GM04504 (cell line): ENCODE results near the gene GUCY2D.
"Not testable (repeated sequence)": the region's sequence is repeated elsewhere in the genome, so short reads cannot be mapped to it uniquely, and the experiment has no call there.

Source experiments
- DNase-seq: peaks from one replicate; pipeline ENCODE4 v3.0.0-alpha.2; 2012; ENCODE audit warnings: low read depth

GUCY2D gene

GRCh38 chr17:8016632-8017424, 14.4 kb downstream of the GUCY2D start:
- no peak for DNase-seq

DNA sequence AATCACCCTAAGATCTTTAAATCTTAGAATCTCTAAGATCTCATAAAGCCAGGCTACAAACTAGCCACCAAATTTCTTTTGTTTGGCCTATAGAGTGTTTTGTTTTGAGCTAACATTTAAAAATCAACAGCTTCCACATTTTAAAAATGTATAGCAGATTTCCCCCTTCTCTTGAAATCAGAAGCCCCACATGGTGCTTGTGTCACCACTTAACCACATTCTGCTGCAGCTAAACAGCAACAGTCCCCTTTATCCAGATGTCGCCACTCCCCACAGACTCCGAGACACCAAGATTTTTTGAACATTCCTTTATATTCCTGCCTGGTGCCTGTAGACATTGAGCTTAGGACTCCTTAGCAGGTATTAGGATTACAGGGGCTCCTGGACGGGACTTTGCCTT, 16.0 kb downstream of the GUCY2D start:
- no peak for DNase-seq

DNA sequence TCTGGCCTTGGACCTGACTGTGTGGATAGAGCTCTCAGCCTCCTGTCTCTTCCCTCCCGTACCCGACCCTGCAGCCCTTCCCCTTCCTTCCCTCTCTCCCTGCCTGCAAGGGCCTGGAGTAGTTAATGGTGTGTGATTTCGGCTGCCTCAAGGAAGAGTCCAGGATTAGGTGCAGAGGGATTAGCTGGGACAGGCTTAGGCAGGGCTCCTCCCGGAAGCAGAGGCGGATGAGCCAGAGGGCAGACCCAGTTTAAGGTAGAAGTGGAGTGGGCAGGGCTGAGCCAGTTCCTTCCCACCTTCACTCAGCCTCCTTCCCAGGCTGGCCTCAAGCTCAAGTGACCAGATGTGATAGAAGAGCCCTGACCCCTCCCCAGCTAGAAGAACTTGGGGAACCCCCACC, 16.8 kb downstream of the GUCY2D start:
- no peak for DNase-seq

GRCh38 chr17:8019665-8020650, 17.5 kb downstream of the GUCY2D start:
- no peak for DNase-seq

DNA sequence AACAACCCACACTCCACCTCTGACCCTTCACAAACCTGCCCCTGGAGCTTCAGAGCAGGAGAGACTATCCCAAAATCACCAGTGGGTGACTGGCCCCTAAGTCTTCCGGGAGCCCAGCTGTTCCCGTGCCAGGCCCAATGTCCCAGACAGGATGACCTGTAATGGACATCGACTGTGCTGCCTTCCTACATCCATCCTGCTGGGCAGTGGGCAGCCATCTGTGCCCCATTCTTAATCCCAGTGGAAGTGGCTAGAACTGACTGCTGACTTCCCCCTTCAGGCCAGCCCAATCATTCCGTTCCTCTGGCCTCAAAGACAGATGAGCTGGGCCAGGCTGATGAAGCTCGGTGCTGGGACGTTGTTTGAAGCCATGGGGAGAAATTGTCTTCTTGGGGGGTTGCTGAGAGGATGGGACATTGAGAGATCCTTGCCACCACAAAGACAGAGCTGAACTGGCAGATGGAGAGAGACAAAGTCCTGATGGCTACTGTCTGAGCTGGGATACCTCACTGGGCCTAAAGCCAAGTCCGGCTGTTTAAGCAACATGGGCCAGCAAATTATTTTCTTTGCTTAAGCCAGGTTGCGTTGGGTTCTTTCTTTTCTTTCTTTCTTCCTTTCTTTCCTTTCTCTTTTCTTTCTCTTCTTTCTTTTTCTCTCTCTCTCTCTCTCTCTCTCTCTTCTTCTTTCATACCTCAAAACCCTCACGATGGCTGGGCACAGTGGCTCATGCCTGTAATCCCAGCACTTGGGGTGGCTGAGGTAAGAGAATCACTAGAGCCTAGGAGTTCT, 18.6 kb downstream of the GUCY2D start:
- DNase-seq: no peak

- DNase-seq: no peak
These were observed 19.3 kb downstream of the GUCY2D start for GRCh38 chr17:8021565-8022359.

DNA sequence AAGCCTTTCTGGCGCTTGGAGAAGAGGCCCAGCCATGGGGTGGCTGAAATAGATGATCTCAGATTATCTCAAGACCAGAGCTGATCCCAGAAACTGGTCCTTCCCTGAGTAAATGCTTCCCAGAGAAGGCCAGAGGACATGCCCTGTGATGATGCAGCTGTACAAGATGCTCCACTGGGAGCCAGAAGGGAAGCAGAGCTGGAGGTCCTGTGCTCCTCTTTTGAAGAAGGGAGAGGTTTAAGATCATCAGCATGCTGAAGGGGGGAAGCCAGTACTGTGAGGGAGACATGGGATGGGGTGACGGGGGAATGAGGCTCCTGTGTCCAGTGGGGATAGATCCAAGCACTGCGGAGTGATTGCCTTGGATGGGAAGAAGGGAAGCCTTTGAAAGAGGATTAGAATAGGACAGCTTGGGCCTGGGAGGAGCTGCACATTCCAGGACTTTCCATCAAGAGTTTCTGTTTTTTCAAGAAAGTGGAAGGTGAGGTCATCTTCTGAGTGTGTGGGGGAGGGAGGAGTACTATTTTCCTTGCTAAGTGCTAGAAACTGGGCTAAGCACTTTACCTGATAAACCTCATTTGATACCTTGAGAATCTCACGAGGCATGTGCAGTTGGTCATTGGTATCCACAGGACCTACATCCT, 20.1 kb downstream of the GUCY2D start:
- DNase-seq: no peak

DNA sequence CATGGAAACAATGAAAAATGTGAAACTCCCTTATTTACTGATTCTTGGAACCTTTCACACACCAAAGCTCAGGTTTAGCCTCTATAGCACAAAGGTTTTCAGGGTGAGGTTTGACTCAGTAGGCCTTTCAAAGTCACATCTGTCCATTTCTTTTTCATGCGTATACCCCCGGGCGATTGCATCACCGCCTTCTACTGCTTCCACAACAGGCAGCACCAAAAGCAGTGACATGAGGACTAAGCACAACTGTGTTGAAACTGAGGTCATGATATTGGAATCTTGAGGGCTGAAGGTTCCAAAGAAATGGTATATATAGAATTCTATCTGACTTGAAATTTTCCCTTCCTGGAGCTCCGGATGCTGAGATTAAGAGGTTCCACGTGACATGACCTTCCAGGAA, 21.7 kb downstream of the GUCY2D start:
- not testable (repeated sequence) for DNase-seq

- DNase-seq: no peak
These were observed 22.9 kb downstream of the GUCY2D start for GRCh38 chr17:8025176-8025911.

DNA sequence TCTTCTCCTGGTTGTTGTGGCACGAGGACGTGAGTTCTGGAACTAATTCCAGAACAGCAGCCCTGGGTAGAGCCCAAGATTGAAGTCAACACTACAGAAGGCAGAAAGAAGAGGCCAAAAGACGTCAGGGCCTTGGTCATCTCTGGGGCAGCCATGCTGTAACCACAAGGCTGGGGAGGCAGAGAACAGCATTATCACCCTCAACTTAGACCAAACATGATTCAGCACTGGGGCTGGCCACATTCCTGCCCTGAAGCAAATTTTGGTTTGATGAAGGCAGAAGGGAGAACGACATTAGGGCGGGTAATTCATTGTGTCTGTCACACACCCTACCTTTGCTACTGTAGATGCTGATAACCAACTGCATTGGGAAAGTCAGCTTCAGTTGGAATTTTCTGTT, 26.7 kb downstream of the GUCY2D start:
- peak; percentile 10 for DNase-seq

GRCh38 chr17:8031261-8031661, 28.8 kb downstream of the GUCY2D start:
- DNase-seq: no peak

DNA sequence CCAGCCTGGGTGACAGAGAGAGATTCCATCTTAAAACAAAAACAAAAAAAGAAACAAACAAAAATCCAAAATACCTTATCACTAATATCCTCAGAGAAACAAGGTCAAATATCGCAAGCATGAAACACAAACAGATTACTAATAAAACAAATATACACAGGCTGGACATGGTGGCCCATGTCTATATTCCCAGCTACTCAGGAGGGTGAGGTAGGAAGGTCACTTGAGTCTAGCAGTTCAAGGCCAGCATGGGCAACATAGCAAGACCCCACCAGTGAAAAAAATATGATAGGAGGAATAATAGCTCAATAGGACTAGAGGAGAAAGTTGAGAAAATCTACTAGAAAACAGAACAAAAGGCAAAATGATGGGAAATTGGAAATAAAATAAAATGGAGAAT, 29.5 kb downstream of the GUCY2D start:
- DNase-seq: no peak

DNA sequence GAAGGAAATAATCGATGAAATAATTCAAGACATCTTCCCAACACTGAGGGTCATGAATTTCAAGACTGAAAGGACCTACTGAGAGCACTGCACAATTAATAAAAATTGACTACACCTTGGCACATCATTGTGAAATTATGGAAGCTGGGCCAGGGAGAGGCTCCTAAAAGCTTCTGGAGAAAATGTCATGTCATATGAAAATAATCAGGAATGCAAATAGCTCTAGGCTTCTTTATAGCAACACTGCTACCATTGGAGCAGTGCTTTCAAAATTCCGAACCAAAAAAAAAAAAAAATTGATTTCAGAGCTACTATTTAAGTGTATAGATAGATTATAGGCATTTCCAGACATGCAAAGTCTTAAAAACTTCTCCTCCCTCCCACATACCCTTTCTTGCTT, 30.0 kb downstream of the GUCY2D start:
- no peak for DNase-seq

DNA sequence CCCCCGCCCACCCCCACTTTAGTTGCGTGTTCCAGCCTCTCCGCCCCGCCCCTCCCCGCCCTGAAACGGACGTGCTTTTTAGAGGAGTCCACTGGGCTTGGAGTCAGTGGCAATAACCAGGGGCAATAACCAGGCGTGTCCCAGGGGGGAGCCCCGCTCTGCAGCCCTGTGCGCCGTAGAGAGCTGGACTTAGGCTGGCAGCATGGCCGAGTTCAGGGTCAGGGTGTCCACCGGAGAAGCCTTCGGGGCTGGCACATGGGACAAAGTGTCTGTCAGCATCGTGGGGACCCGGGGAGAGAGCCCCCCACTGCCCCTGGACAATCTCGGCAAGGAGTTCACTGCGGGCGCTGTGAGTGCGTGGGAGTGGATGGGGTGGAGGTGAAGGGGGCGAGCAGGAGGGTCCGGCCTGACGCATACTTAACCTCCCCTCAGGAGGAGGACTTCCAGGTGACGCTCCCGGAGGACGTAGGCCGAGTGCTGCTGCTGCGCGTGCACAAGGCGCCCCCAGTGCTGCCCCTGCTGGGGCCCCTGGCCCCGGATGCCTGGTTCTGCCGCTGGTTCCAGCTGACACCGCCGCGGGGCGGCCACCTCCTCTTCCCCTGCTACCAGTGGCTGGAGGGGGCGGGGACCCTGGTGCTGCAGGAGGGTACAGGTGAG, 36.7 kb downstream of the GUCY2D start, which contains the start of gene ALOX15B:
TSS of gene ALOX15B (plus strand) at position 106 of the 657 bp plus-strand sequence. CDS start at position 203, 97 bp downstream.
- DNase-seq: no peak

DNA sequence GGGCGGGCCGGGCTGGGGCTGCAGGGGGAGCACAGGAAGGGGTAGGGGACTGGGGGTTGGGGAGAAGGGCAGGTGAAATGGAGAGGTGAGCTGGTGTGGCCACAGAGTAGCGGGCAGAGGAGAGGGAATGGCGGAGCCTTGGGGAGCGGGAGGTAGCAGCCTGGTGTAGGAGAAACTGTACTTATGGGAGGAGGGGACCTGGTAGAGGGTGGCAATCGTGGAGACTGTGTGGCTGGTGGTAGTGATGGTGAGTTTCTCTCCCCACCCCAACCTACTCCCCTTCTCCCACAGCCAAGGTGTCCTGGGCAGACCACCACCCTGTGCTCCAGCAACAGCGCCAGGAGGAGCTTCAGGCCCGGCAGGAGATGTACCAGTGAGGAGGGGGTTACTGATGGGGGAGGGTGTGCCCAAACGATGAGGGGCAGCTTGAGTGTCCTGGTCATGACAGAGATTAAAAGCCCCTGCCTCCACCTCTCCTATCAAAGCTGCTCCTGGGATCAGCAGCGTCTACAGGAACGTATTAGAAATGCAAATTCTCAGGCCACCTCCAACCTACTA, 37.3 kb downstream of the GUCY2D start:
- no peak for DNase-seq

DNA sequence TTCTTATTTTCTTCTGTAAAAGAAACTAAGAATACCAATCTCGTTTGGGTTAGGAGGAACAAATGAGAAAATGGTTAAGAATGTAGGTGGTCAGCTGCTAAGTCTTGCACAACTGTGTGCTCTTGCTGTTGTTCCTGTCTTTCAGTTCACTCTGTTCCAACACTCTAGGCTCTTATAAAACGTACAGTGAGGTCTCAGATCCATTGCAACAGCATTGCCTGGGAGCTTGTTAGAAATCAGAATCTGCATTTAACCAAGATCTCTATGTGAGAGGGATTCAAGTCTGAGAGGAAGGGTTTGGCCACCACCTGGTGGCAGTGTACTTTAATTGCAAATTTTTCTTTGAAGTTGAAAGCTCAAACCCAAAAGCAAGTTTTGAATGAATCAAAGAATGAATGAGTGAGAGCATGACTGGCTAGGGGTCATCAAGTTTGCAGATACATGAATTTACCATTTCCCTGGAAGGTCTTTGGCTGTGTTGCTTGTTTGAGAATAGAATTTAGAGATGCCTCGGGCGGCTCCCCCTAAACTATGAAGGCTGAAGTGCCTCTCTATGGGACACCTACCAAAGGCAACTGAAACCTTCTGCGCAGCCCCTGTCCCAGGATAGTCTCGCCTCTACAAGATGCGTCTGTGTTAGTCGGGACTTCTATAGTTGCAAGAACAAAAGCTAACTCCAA, 39.0 kb downstream of the GUCY2D start:
- DNase-seq: peak; percentile 28

- DNase-seq: no peak
These were observed 39.6 kb downstream of the GUCY2D start for GRCh38 chr17:8041979-8042378.
